ENCODE data around the gene AQP12B. TPM values are rescaled to one million over a fixed set of nuclear protein-coding genes. Genes with fewer than 3 reads are reported as not detected.

Gene AQP12B
- total and polyA plus RNA-seq, 9 of the 15 experiments (the other 6 are each of a cell fraction or from before 2014, with no cell fraction given), result not detected

DNA sequence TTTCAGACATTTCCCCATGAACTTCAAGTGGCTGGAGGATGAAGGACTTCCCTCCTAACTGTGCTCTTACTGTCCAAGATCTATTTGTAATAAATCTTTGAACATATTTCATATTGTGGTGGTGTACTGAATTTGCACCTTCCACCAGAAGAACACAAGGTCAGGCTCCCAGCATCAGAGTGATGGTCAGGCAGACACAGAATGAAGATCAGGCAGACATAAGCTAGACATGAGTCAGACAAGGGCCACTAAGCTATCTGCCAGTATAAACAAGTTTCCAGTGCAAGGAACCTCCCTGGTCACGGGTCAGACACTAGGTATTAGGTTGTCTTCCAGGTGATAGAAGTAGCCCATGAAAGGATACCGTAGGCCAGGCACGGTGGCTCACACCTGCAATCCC is 20.0 kb downstream of the AQP12B start (continued):
- TF ChIP-seq, protein P1, sequence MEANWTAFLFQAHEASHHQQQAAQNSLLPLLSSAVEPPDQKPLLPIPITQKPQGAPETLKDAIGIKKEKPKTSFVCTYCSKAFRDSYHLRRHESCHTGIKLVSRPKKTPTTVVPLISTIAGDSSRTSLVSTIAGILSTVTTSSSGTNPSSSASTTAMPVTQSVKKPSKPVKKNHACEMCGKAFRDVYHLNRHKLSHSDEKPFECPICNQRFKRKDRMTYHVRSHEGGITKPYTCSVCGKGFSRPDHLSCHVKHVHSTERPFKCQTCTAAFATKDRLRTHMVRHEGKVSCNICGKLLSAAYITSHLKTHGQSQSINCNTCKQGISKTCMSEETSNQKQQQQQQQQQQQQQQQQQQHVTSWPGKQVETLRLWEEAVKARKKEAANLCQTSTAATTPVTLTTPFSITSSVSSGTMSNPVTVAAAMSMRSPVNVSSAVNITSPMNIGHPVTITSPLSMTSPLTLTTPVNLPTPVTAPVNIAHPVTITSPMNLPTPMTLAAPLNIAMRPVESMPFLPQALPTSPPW (CRISPR knock-in tag; IDR thresholded peaks at IDR 0.05), result no peak
- TF ChIP-seq MYNN (IDR thresholded peaks at IDR 0.05) (no peak), MYNN (CRISPR knock-in tag; IDR thresholded peaks at IDR 0.05) (no peak), ZNF354B (CRISPR knock-in tag; IDR thresholded peaks at IDR 0.05) (no peak), SMAD2 (IDR thresholded peaks at IDR 0.05; ENCODE audit: low read depth, low read length) (no peak), ZNF140 (CRISPR knock-in tag; IDR thresholded peaks at IDR 0.05) (no peak), RBM15 (IDR thresholded peaks at IDR 0.05; ENCODE audit: insufficient read depth, low read length) (no peak), ZNF551 (CRISPR knock-in tag; IDR thresholded peaks at IDR 0.05) (no peak), BMI1 (IDR thresholded peaks at IDR 0.05; ENCODE audit: low read length) (no peak), KLF13 (tag; IDR thresholded peaks at IDR 0.05; ENCODE audit: borderline replicate concordance, low read depth) (no peak), CHD7 (IDR thresholded peaks at IDR 0.05; ENCODE audit: low read depth, low read length) (no peak), NR2F6 (CRISPR knock-in tag; IDR thresholded peaks at IDR 0.05) (no peak), ZNF41 (CRISPR knock-in tag; conservative IDR thresholded peaks at IDR 0.05) (no peak)
- TF ChIP-seq, protein P2, sequence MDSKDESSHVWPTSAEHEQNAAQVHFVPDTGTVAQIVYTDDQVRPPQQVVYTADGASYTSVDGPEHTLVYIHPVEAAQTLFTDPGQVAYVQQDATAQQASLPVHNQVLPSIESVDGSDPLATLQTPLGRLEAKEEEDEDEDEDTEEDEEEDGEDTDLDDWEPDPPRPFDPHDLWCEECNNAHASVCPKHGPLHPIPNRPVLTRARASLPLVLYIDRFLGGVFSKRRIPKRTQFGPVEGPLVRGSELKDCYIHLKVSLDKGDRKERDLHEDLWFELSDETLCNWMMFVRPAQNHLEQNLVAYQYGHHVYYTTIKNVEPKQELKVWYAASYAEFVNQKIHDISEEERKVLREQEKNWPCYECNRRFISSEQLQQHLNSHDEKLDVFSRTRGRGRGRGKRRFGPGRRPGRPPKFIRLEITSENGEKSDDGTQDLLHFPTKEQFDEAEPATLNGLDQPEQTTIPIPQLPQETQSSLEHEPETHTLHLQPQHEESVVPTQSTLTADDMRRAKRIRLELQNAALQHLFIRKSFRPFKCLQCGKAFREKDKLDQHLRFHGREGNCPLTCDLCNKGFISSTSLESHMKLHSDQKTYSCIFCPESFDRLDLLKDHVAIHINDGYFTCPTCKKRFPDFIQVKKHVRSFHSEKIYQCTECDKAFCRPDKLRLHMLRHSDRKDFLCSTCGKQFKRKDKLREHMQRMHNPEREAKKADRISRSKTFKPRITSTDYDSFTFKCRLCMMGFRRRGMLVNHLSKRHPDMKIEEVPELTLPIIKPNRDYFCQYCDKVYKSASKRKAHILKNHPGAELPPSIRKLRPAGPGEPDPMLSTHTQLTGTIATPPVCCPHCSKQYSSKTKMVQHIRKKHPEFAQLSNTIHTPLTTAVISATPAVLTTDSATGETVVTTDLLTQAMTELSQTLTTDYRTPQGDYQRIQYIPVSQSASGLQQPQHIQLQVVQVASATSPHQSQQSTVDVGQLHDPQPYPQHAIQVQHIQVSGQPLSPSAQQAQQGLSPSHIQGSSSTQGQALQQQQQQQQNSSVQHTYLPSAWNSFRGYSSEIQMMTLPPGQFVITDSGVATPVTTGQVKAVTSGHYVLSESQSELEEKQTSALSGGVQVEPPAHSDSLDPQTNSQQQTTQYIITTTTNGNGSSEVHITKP (IDR thresholded peaks at IDR 0.05; ENCODE audit: partially characterized antibody), result no peak
